OCI-LY3 (cell line): Measurements from ENCODE around the gene SLC2A8.

Experiments used
- H2AFZ ChIP-seq: fragments of 200-600, 300-600 bp; shearing (Covaris generic); 2 replicates; pipeline ENCODE4 v1.6.0; 2014; ENCODE audit warnings: antibody characterized with exemption, low read depth, low read length
- H3K27ac ChIP-seq: fragments of 200-600, 300-600 bp; sonication (generic); 2 replicates; pipeline ENCODE4 v1.5.1; 2014; ENCODE audit warnings: mild to moderate bottlenecking, low read length, moderate library complexity, mixed read lengths
- H3K27me3 ChIP-seq: fragments of 200-600, 300-600 bp; sonication (generic); 2 replicates; pipeline ENCODE4 v1.6.1; 2014; ENCODE audit warnings: low read depth, low read length, mixed read lengths
- H3K36me3 ChIP-seq: fragments of 200-600, 300-600 bp; sonication (generic); replicated peaks from 2 replicates; pipeline ENCODE3; 2014; ENCODE audit warnings: low read depth, low read length, mixed read lengths
- H3K4me1 ChIP-seq: fragments of 300-600, 200-600 bp; sonication (generic); 2 replicates; pipeline ENCODE4 v1.6.1; 2014; ENCODE audit warnings: low read length, mixed read lengths
- H3K4me2 ChIP-seq: fragments of 200-600, 300-600 bp; sonication (generic); 2 replicates; pipeline ENCODE4 v1.6.1; 2014; ENCODE audit warnings: low read length, mixed read lengths
- H3K4me3 ChIP-seq: fragments of 300-600, 200-600 bp; sonication (generic); 2 replicates; pipeline ENCODE4 v1.5.1; 2014; ENCODE audit warnings: antibody characterized with exemption, mild to moderate bottlenecking, low read length, moderate library complexity
- H3K79me2 ChIP-seq: fragments of 300-600, 200-600 bp; shearing (Covaris generic); 2 replicates; pipeline ENCODE4 v1.6.1; 2014; ENCODE audit warnings: mild to moderate bottlenecking, low read length, mixed read lengths
- H3K9ac ChIP-seq: fragments of 300-600, 200-600 bp; shearing (Covaris generic); 2 replicates; pipeline ENCODE4 v1.6.0; 2014; ENCODE audit warnings: mild to moderate bottlenecking, low read length, moderate library complexity
- H3K9me3 ChIP-seq: fragments of 200-600, 300-600 bp; shearing (Covaris generic); 2 replicates; pipeline ENCODE4 v1.6.1; 2014; ENCODE audit warnings: low read length, mixed read lengths; ENCODE audit not compliant: insufficient read depth
- H4K20me1 ChIP-seq: fragments of 200-600, 300-600 bp; sonication (generic); 2 replicates; pipeline ENCODE4 v1.6.1; 2016; ENCODE audit warnings: low read length, mixed read lengths; ENCODE audit not compliant: insufficient read depth
- CTCF ChIP-seq: fragments of 200-600, 300-600 bp; sonication (generic); IDR thresholded peaks from 2 replicates; pipeline ENCODE4 v1.5.1; 2014; ENCODE audit warnings: antibody characterized with exemption, low read length, low read depth
- EZH2phosphoT487 ChIP-seq: fragments of 200-600 bp; shearing (Covaris generic); IDR thresholded peaks from 2 replicates; pipeline ENCODE4 v1.6.1; 2018; ENCODE audit warnings: antibody characterized with exemption, mixed run types, low read depth

The SLC2A8 gene

GRCh38 chr9:127426756-127427155, 29.8 kb downstream of the SLC2A8 start:
- Histone ChIP-seq H3K9me3 (no peaks in the 10 kb centered on the region), H3K27me3 (no peaks in the 10 kb centered on the region), H2AFZ (no peak overlapping the region)

GRCh38 chr9:127428348-127428747, 31.4 kb downstream of the SLC2A8 start:
- Histone ChIP-seq H3K9ac (no peak overlapping the region), H3K4me3 (no peak overlapping the region), H3K27ac (no peak overlapping the region), H3K27me3 (no peaks in the 10 kb centered on the region), H3K4me1 (peaks cover 7% of the 10 kb centered on the region), H4K20me1 (no peaks in the 10 kb centered on the region), H2AFZ (no peak overlapping the region), H3K79me2 (peaks cover 39% of the 10 kb centered on the region), H3K4me2 (no peak overlapping the region), H3K36me3 (peaks cover 19% of the 10 kb centered on the region), H3K9me3 (no peaks in the 10 kb centered on the region)
- TF ChIP-seq CTCF = no peak
- no peak for TF ChIP-seq EZH2phosphoT487

More at GRCh38 chr9:127426756-127427155, 29.8 kb downstream of the SLC2A8 start:
- H3K79me2 ChIP-seq = peaks cover 50% of the 10 kb centered on the region
- no peak overlapping the region for H3K9ac ChIP-seq
- H3K4me1 ChIP-seq = peaks cover 15% of the 10 kb centered on the region
- no peaks in the 10 kb centered on the region for H4K20me1 ChIP-seq
- H3K27ac ChIP-seq = no peak overlapping the region
- no peak for TF ChIP-seq CTCF
- TF ChIP-seq EZH2phosphoT487 = no peak
- H3K4me3 ChIP-seq = no peak overlapping the region
- no peak overlapping the region for H3K4me2 ChIP-seq
- peaks cover 16% of the 10 kb centered on the region for H3K36me3 ChIP-seq

GRCh38 chr9:127430415-127430814, 33.4 kb downstream of the SLC2A8 start:
- no peak overlapping the region for H3K27ac ChIP-seq
- peaks cover 38% of the 10 kb centered on the region for H3K36me3 ChIP-seq
- no peak overlapping the region for H3K4me3 ChIP-seq
- H2AFZ ChIP-seq = no peak overlapping the region
- no peaks in the 10 kb centered on the region for H3K9me3 ChIP-seq
- H3K27me3 ChIP-seq = no peaks in the 10 kb centered on the region
- no peak for TF ChIP-seq CTCF
- TF ChIP-seq EZH2phosphoT487 = no peak
- H4K20me1 ChIP-seq = no peaks in the 10 kb centered on the region
- no peak overlapping the region for H3K9ac ChIP-seq
- H3K79me2 ChIP-seq = peaks cover 22% of the 10 kb centered on the region
- no peak overlapping the region for H3K4me2 ChIP-seq
- H3K4me1 ChIP-seq = peaks cover under 1% of the 10 kb centered on the region

GRCh38 chr9:127437497-127438264, 40.7 kb downstream of the SLC2A8 start:
- Histone ChIP-seq H3K4me2 (no peak overlapping the region), H3K4me1 (no peaks in the 10 kb centered on the region), H2AFZ (no peak overlapping the region), H3K9me3 (no peaks in the 10 kb centered on the region), H3K4me3 (no peak overlapping the region), H3K79me2 (no peaks in the 10 kb centered on the region), H4K20me1 (no peaks in the 10 kb centered on the region), H3K27me3 (no peaks in the 10 kb centered on the region), H3K9ac (no peak overlapping the region), H3K36me3 (peaks cover 59% of the 10 kb centered on the region), H3K27ac (no peak overlapping the region)
- TF ChIP-seq CTCF (no peak), EZH2phosphoT487 (no peak)
